Head of caudate nucleus (tissue), 42 donors: ENCODE data around the gene CASK.
"Not testable (repeated sequence)": the region's sequence is repeated elsewhere in the genome, so short reads cannot be mapped to it uniquely, and the experiment has no call there.

Experiments
- DNase-seq, 42 donors: peaks; one replicate each; pipeline versions ENCODE4 v3.0.0 to v3.0.0-alpha.2; 2020 to 2021; ENCODE audit warnings: mixed read lengths in 7 of 42
- intact Hi-C: fragments of 100-400 bp; cut with DNase I; formaldehyde crosslinking; loops from one replicate; pipeline ENCODE4 v1.15.0; 2022

The CASK gene

DNA sequence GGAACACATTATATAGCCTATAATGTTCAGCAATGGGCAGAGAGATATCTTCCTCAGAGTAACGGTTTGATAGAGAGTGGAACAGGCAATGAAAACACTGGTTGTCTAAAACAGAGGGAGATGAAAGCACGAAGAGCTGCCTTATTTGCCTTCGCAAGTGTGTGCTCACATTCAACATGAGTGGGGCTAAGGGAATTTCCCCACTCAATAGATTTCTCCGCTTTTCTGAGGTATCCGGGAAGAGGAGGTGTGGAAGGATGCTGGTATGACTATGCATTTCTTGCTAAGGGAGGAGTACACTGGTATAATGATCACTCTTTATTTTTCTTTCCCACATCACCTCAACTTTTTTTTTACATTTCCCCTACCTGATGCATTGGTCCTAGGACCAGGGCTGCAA is 207.1 kb downstream of the CASK start:
- intact Hi-C loops: no loop called here

DNA sequence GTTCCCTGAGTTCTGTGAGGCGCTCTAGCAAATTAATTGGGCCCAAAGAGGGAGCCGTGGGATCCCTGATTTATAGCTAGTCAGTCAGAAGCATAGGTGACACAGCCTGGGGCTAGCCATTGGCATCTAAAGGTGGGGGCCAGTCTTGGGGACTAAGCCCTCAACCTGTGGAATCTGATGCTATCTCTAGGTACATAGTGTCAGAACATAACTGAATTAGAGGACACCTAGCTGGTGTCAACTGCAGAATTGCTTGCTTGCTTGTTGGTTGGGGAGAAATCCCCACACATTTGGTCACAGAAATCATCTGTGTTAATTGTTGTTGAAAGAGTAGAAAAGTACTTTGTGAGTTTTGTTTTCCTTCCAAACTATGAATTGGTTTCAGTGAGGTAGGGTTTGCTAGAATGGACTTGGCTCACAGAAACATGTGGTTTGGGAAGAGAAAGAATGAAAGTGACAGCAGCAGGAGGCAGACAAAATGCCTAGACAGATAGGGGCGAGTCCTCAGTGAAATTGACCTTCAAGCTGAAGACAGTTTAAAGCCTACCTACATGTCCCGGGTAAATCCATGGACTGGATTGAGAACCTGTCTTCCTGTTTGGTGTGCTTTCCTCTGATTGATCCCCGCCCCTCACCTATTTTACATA is 212.2 kb downstream of the CASK start:
- intact Hi-C loops: no loop called here
- no peak for DNase-seq

More for the DNA sequence above, 207.1 kb downstream of the CASK start:
- DNase-seq: no peak

DNA sequence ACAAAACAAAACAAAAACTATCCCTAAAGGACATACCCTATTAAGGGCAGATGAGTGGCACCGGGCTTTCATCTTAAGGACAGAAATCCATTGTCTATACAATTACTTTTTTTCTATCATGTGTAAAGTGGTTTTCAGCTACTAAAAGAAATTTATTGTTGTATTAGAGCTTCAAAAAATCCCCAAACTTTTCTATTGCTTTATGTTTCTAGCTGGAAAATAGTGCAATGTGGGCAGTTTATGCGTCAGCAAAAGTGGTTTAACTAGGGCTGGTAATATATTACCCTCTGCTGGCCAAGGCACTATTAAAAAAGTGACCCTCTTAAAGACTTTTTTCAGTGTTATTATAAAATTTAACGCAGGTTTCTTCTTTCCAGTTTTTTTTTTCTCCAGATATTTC is 214.9 kb downstream of the CASK start:
- intact Hi-C loops: no loop called here

GRCh38 chrX:41707218-41707617 is 216.1 kb downstream of the CASK start:
- no peak for DNase-seq
- intact Hi-C loops: no loop called here

More for the DNA sequence above, 214.9 kb downstream of the CASK start:
- DNase-seq: no peak

- DNase-seq: peak in 3 of 42 donors; percentile 13 to 32 (median 23)
- intact Hi-C loops: no loop called here
Observed at GRCh38 chrX:41705680-41706374, 217.5 kb downstream of the CASK start.

- intact Hi-C loops: no loop called here
Observed at GRCh38 chrX:41705042-41705441, 218.3 kb downstream of the CASK start.

DNA sequence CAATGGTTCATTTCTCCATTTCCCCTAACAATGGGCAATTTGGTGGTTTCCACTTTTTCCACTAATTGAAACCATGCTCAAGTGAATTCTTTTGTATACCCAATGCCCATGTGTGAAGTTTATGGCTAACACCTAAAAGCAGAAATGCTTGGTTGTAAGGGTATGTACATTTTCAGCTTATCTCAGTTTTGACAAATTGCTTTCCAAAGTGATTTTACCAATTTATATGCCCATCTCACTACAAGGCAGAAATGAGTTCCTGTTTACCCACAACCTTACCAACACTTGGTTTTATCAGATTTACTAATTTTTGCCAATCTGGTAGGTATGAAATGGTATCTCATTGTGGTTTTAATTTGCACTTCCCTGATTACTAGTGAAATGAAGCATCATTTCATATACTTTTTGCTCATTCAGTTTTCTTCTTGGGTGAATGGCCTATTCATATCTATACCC is 219.8 kb downstream of the CASK start:
- intact Hi-C loops: no loop called here
- DNase-seq: no peak

More at GRCh38 chrX:41705042-41705441, 218.3 kb downstream of the CASK start:
- no peak for DNase-seq

DNA sequence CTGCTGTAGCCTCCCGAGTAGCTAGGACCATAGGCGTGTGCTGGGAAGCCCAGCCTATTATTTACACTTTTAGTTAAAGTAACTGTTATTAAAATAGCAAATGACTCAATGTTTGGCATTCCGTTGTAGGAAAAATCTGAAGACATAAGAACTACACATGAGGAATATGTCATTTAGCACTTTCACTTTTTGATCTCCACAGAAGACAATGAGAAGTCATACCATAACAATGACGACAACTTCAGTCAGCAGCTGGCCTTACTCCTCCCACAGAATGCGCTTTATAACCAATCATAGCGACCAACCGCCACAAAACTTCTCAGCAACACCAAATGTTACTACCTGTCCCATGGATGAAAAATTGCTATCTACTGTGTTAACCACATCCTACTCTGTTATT is 227.9 kb downstream of the CASK start:
- DNase-seq: no peak
- intact Hi-C loops: no loop called here

GRCh38 chrX:41693024-41693423 is 230.3 kb downstream of the CASK start:
- no peak for DNase-seq
- intact Hi-C loops: no loop called here

DNA sequence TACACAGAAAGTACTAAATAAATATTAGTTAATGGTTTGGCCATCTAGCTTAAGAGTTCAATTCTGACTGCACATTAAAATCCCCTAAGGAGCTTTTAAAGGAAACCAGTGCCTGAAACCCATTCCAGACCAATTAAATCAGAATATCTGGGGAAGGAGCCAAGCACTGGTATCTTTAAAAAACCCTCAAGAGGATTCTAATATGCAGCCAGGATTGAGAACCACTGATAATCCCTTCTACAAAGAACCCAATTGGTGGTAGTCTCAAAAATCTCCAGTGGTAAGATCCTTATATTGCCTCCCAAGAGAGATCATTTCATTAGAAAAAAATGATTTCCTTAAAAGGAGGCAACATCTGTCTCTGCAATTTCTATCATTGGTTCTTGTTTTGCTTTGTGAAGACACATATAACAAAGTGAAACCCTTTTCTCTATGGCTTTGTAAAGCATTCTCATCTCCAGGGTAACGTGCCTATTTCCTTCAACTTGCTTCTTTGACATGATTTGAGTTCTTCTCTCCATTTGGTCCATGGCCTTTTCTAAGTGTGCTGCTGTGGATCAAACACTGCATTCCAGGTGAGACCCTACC is 231.1 kb downstream of the CASK start:
- intact Hi-C loops: no loop called here
- no peak for DNase-seq

- DNase-seq: no peak
- intact Hi-C loops: no loop called here
Observed at GRCh38 chrX:41689711-41690110, 233.6 kb downstream of the CASK start.

GRCh38 chrX:41688835-41689234 is 234.5 kb downstream of the CASK start, which contains the start of gene GPR34:
TSS of gene GPR34 (plus strand) at chrX:41688973. CDS start at chrX:41695634, 6,661 bp downstream.
- peak in 5 of 42 donors; percentile 12 to 27 (median 14) for DNase-seq
- intact Hi-C loops: no loop called here

DNA sequence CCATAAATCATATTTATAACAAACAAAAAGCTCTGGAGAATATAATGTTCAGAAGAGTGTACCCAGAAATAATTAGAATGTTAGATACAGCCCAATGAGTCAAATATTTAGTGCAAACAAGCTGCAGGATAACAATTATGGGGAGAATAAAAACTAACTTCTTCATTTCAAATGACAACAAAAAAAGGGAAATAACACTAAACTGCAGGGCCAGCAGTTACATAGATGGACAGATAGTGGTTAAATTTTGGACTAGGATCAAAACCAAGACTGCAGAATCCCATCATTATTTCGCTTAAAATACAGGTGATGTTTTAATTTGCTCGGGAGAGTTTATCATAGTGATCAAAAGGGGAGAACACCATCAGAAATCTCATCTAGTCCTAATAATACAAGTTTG is 235.2 kb downstream of the CASK start:
- no peak for DNase-seq
- intact Hi-C loops: no loop called here

GRCh38 chrX:41686788-41687187 is 236.6 kb downstream of the CASK start:
- intact Hi-C loops: no loop called here
- no peak for DNase-seq

GRCh38 chrX:41684940-41685339 is 238.4 kb downstream of the CASK start:
- no peak for DNase-seq

DNA sequence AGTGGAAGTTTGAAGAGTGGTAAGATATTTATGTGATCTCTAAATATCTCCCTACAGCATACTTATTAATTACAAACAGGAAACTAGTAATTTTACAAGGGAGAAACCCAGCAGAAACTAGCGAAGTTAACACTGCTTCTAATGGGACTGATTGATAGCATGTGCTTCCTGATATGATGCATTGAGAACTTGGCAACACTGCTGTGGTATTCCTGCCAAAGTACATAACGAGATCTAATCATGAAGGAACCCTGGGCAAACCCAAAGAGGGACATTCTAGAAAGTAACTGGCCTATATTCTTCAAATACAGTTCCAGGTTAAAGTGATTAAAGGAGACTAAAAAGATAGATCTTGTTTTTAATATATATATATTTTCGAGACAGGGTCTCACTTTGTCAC is 239.2 kb downstream of the CASK start:
- intact Hi-C loops: no loop called here
- no peak for DNase-seq

More at GRCh38 chrX:41684940-41685339, 238.4 kb downstream of the CASK start:
- intact Hi-C loops: no loop called here

- intact Hi-C loops: no loop called here
Observed at GRCh38 chrX:41677183-41678060, 245.9 kb downstream of the CASK start.

GRCh38 chrX:41676361-41676760 is 247.0 kb downstream of the CASK start:
- intact Hi-C loops, DNase-seq: not testable (repeated sequence)

More at GRCh38 chrX:41677183-41678060, 245.9 kb downstream of the CASK start:
- no peak for DNase-seq

DNA sequence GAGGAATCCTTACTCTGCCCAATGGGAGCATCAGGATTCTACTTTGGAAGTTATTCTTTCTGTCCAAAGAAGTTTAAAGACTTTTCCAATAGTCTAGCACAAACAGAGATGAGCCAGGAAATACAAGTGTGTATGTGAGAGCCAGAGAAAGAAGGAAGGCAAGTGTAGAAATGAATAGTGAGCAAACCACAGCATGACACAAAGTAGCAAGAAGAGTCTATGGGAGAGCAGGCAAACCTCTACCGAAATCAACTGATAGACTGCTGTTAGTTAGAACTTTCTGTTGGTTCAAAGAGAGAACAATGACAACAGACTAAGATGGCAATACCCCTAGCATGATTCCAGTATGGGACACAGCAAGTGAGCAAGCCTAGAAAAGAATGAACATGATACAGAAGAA is 250.7 kb downstream of the CASK start:
- no peak for DNase-seq

More for the DNA sequence above, 250.7 kb downstream of the CASK start:
- intact Hi-C loops: no loop called here
